Activated naive CD4-positive, alpha-beta T cell treated with anti-CD3 and anti-CD28 coated beads for 36 hours (primary cell): ENCODE measurements around the gene CIROP. TPM values are rescaled to one million over a fixed set of nuclear protein-coding genes. Genes with fewer than 3 reads are reported as not detected.

Experiments used
- CTCF ChIA-PET: fragments of 350-600 bp; sonication (Branson Sonifier 250); formaldehyde crosslinking; loops from one replicate; lab custom pipeline; 2021; ENCODE audit warnings: antibody characterized with exemption; lab: Charles Lee
- DNase-seq: peaks from one replicate; pipeline ENCODE4 v3.0.0-alpha.2; 2020
- H3K27ac Mint-ChIP-seq: one replicate; pipeline ENCODE4 v1.8.0; 2021; ENCODE audit warnings: mild to moderate bottlenecking, mixed read lengths
- H3K27me3 Mint-ChIP-seq: one replicate; pipeline ENCODE4 v1.8.0; 2021; ENCODE audit warnings: low read depth, mixed read lengths
- H3K36me3 Mint-ChIP-seq: one replicate; pipeline ENCODE4 v1.8.0; 2021; ENCODE audit warnings: low read depth, mixed read lengths
- H3K4me1 Mint-ChIP-seq: one replicate; pipeline ENCODE4 v1.8.0; 2021; ENCODE audit warnings: low read depth, mixed read lengths
- H3K4me3 Mint-ChIP-seq: one replicate; pipeline ENCODE4 v1.8.0; 2021; ENCODE audit warnings: mild to moderate bottlenecking, moderate library complexity, mixed read lengths
- H3K9me3 Mint-ChIP-seq: one replicate; pipeline ENCODE4 v1.8.0; 2021; ENCODE audit warnings: mixed read lengths
- intact Hi-C: fragments of 100-400 bp; cut with micrococcal nuclease; formaldehyde crosslinking; loops from one replicate; pipeline ENCODE4 v1.15.1; 2023
- total RNA-seq, 2 experiments: library from RNA; stranded (reverse); gene quantifications; one replicate each; pipeline ENCODE4 v1.2.3, GENCODE V29; 2021

The CIROP gene
- total RNA-seq, 2 experiments from 2014 or later, result not detected

GRCh38 chr14:23058654-23059504, 45.9 kb downstream of the CIROP start:
- no peak overlapping the region for H3K27ac Mint-ChIP-seq
- peaks cover 21% of the 10 kb centered on the region for H3K36me3 Mint-ChIP-seq

DNA sequence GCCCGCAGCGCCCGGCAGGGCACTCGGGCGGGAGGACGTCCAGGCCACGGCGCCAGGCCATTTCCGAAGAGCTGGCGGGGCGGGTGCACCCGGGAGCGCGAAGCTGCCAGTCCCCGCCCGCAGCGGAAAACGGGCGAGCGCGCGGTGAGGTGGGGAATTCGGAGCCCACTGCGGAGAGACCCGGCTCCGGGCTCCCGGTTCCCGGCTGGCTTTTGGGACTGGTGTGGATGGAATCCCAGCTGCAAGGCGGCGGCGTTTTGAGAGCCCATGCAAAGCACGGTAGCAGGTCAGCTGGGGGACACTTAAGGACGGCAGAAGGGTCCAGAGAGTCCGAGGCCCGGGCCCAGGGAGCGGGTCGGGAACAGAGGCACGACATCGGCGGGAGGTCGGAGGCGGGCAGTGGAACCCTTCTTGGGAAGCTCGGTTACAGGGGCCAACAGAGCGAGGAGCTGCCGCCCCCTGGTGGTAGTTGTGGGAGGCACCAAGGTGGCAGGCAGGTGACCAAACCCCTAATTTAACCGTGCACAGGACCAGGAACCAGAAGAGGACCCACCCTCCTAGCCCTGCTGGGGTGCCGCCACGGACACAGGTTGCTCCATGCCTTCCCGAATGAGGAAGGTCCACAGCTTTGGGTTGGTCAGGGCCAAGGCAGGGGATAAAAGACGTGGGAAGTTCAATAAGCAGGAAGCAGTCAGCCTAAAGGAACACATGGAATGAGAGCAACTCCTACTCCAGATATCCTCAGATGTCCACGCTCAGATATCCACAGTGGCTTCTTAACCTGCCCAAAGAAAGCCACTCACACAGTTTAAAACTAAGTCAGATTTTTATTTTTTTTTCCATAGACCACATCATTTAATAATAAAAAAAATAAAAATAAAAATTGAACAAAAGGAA, 46.8 kb downstream of the CIROP start:
- CTCF ChIA-PET, result interaction anchor here (0.5 to 21.5 kb wide), 35 partner anchors 11 to 403 kb away, joined by 3 to 713 read pairs (median 5); partner anchors contain the start of genes ACIN1, AJUBA, C14orf119 and HAUS4
- Mint-ChIP-seq H3K36me3 (peaks cover 17% of the 10 kb centered on the region), H3K4me3 (peak overlapping the region; percentile 80), H3K4me1 (peaks cover 16% of the 10 kb centered on the region), H3K9me3 (no peaks in the 10 kb centered on the region), H3K27ac (no peak overlapping the region), H3K27me3 (peaks cover 5% of the 10 kb centered on the region)
- intact Hi-C loops, result loop anchor here (1.0 to 5.0 kb wide), 8 partner anchors 23 to 501 kb away; no protein-coding TSS in a partner anchor
- DNase-seq, result peak; percentile 92

More at GRCh38 chr14:23058654-23059504, 45.9 kb downstream of the CIROP start:
- H3K9me3 Mint-ChIP-seq, result no peaks in the 10 kb centered on the region
- H3K4me1 Mint-ChIP-seq, result peaks cover 16% of the 10 kb centered on the region
- peaks cover 5% of the 10 kb centered on the region for H3K27me3 Mint-ChIP-seq
- DNase-seq, result no peak
- H3K4me3 Mint-ChIP-seq, result no peak overlapping the region
- CTCF ChIA-PET, result interaction anchor here (0.6 to 21.5 kb wide), 29 partner anchors 10 to 294 kb away, joined by 3 to 713 read pairs (median 7); partner anchors contain the start of genes ACIN1, AJUBA, C14orf119 and HAUS4
- intact Hi-C loops, result loop anchor here (1.0 to 5.0 kb wide), 5 partner anchors 65 to 502 kb away; no protein-coding TSS in a partner anchor

DNA sequence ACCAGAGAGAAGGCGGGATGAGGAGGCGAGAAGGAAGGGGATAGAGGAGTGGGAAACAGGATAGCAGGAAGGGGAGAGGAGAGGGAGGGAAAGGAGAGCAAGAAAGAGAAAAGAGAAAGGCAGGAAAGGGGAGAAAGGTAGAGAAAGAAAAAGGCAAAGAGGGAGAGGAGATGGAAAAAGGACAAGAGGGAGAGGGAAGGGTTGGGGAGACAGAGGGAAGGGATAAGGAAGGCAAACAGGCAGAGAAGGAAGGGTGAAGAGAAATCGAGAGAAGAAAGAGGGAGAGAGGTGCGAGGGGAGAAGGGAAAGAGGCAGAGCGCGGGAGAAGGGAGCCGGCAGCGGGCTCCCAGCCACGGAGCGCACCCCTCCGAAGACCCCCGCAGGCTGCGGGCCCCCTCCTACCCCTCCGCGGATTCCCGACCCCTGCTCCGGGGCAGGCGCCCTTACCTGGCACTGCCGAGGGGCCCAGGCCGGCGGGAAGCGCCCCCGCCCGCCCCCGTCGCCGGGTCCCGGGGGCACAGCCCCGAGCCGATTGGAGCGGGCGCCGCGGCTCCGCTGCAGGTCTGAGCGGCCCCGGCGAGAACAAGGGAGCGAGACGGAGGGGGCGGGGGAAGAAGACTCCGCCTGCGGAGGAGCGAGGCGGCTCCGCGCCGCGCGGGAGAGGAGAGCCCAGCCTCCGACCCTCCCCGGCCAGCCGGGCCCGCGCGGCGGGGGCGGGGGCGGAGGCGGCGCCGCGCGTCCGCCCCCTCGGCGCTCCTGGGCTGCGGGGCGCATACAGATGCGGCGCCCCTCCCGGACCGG, 47.6 kb downstream of the CIROP start, which contains the start of gene CDH24:
Gene CDH24, minus strand, starts transcription at position 565 of the 801 bp plus-strand sequence. CDS start 1,787 bp downstream, outside the sequence.
- Mint-ChIP-seq H3K4me1 (peaks cover 16% of the 10 kb centered on the region), H3K27ac (no peak within 1 kb of the TSS), H3K27me3 (peaks cover 5% of the 10 kb centered on the region), H3K4me3 (peak within 1 kb of the TSS; percentile 80), H3K9me3 (no peaks in the 10 kb centered on the region), H3K36me3 (peaks cover 13% of the 10 kb centered on the region)
- CTCF ChIA-PET, result interaction anchor here (0.5 to 21.5 kb wide), 35 partner anchors 11 to 404 kb away, joined by 3 to 713 read pairs (median 6); partner anchors contain the start of genes ACIN1, AJUBA, C14orf119 and HAUS4
- peak; percentile 70 for DNase-seq
- intact Hi-C loops, result loop anchor here (1.0 to 5.0 kb wide), 4 partner anchors 22 to 500 kb away; no protein-coding TSS in a partner anchor

DNA sequence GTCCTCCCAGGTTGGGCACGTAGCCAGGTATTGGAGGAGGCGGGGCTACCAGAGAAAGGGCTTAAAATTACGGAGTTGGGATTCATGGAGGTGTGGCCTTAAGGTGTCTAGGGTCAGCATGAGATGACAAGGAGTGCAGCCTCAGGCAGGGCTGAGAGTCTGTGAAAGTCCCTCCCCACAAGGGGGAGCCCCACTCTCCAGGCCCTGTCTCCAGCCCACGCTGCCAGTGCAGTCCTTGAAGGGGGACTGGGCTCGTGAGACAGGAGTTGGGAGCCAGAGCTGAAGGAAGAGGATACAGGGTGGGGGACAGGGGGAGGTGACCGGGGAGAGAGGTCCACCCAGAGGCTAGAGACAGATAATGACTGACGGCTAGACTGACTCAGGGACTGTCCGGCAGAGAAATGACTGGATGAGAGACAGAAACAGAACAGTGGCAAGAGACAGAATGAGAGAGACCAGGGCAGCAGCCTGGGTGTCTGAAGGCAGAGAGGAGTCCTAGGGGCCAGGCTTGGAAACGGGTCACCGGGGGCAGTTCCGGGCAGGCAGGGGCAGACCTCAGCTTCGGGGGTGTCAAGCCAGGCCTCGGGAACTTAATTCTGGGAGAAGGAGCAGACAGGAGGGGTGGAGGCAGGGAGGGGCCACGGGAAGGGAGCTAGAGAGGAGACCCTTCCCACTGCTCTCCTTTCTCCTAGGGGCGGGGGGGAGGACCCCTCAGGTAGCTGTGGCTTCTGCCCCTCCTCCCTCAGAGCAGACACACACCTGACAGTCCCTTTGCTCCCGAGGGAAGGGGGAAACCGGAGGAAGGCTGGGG, 48.4 kb downstream of the CIROP start:
- intact Hi-C loops, result loop anchor here (2.0 to 5.0 kb wide), 2 partner anchors 234 to 499 kb away; no protein-coding TSS in a partner anchor
- H3K27ac Mint-ChIP-seq, result no peak overlapping the region
- H3K4me3 Mint-ChIP-seq, result peak overlapping the region; percentile 74
- H3K9me3 Mint-ChIP-seq, result no peaks in the 10 kb centered on the region
- CTCF ChIA-PET, result interaction anchor here (0.5 to 21.5 kb wide), 20 partner anchors 9 to 131 kb away, joined by 3 to 713 read pairs (median 6); partner anchors contain the start of genes ACIN1, AJUBA, C14orf119 and HAUS4
- peaks cover 5% of the 10 kb centered on the region for H3K27me3 Mint-ChIP-seq
- peaks cover 11% of the 10 kb centered on the region for H3K36me3 Mint-ChIP-seq
- peaks cover 16% of the 10 kb centered on the region for H3K4me1 Mint-ChIP-seq
- DNase-seq, result peak; percentile 63

- Mint-ChIP-seq H3K9me3 (no peaks in the 10 kb centered on the region), H3K27ac (no peak overlapping the region), H3K27me3 (peaks cover 5% of the 10 kb centered on the region), H3K4me3 (no peak overlapping the region), H3K36me3 (peaks cover 5% of the 10 kb centered on the region), H3K4me1 (peaks cover 16% of the 10 kb centered on the region)
- intact Hi-C loops, result loop anchor here (2.0 to 5.0 kb wide), 2 partner anchors 233 to 498 kb away; no protein-coding TSS in a partner anchor
- no peak for DNase-seq
- CTCF ChIA-PET, result interaction anchor here (0.8 to 21.5 kb wide), 16 partner anchors 10 to 126 kb away, joined by 3 to 713 read pairs (median 4); partner anchors contain the start of genes AJUBA, HAUS4 and PRMT5
These were observed 49.1 kb downstream of the CIROP start for GRCh38 chr14:23055621-23056144.

DNA sequence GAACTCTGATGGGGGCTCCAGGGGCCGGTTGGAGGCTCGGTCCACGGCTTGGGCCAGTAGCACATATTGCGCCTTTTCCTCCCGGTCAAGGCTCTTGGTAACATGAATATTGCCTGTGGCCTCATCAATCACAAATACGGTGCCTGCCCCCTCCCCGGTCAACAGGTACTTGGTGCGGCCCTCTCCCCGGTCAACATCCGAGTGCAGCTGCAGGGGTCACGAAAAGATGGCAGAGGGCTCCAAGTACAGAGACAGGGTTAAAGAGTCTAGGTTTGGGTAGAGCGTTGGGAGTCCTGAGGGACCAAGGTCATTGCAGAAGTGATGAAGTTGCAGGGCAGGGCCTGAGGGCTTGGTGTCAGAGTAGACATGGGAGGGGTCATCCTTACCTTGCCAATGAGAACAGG, 49.6 kb downstream of the CIROP start:
- intact Hi-C loops, result loop anchor here (5.0 kb wide), 1 partner anchor 498 kb away; no protein-coding TSS in a partner anchor
- H3K27ac Mint-ChIP-seq, result no peak overlapping the region
- peaks cover 16% of the 10 kb centered on the region for H3K4me1 Mint-ChIP-seq
- peaks cover 5% of the 10 kb centered on the region for H3K27me3 Mint-ChIP-seq
- no peaks in the 10 kb centered on the region for H3K9me3 Mint-ChIP-seq
- CTCF ChIA-PET, result interaction anchor here (0.6 to 21.5 kb wide), 21 partner anchors 11 to 126 kb away, joined by 3 to 713 read pairs (median 4); partner anchors contain the start of genes AJUBA, HAUS4, PRMT5 and PSMB11
- DNase-seq, result no peak
- peaks cover 5% of the 10 kb centered on the region for H3K36me3 Mint-ChIP-seq
- H3K4me3 Mint-ChIP-seq, result no peak overlapping the region

DNA sequence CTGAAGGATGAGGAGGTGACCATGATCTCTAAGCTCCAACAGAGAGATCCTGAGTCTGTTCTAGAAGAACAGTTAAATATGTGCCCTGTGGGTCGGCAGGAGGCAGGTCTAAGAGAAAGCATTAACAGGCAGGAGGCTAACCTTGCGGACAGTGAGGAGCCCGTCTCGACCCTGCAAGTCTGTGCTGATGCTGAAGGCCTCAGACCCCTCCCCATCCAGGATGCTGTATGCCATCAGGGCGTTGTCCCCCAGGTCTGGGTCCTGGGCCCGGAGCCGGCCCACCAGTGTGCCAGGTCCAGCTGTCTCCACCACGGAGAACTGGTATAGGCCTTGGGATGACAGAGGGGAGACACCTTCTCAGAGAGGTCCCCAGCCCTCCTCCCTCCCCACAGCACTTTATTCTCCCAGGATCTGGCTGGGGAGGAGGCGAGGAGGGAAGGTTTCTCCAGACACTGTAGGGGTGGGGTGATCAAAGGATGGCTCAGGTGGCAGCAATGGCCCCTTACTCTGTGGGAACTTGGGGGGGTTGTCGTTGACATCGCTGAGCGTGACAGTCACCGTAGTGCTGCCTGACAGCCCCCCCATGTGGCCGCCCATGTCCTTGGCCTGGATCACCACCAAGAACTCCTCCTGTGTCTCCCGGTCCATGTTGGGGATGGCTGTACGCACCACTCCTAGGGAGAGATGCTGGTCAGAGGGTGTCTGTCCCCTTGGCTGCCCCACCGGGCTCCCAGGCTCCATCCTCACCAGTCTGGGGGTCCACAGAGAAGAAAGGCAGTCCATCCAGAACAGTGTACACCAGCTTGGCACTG, 50.6 kb downstream of the CIROP start:
- CTCF ChIA-PET, result interaction anchor here (0.7 to 21.5 kb wide), 11 partner anchors 12 to 125 kb away, joined by 3 to 713 read pairs (median 5); partner anchors contain the start of genes AJUBA, PRMT5 and PSMB11
- no peak overlapping the region for H3K4me3 Mint-ChIP-seq
- no peaks in the 10 kb centered on the region for H3K9me3 Mint-ChIP-seq
- H3K4me1 Mint-ChIP-seq, result peaks cover 16% of the 10 kb centered on the region
- peaks cover 3% of the 10 kb centered on the region for H3K36me3 Mint-ChIP-seq
- H3K27me3 Mint-ChIP-seq, result peaks cover 5% of the 10 kb centered on the region
- DNase-seq, result peak; percentile 69
- intact Hi-C loops, result no loop called here
- H3K27ac Mint-ChIP-seq, result no peak overlapping the region

DNA sequence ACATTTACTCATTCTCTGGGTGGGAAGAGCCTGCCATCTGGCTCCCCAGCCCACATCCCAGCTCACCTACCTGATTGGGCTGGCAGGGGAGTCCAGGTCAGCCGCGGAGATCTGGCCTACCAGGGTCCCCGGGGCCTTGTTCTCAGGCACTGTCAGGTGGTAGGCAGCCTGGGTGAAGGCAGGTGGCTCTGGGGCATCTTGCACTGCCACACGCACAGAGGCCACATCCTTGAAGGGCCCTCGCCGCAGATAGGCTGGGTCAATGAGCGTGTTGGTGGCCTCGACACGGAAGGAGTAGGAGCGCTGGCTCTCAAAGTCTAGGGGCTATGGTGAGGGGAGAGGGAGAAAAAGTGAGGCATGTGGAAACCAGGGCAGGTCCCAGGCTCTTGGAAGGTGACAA, 51.4 kb downstream of the CIROP start:
- H3K36me3 Mint-ChIP-seq, result peaks cover 3% of the 10 kb centered on the region
- intact Hi-C loops, result no loop called here
- peaks cover 16% of the 10 kb centered on the region for H3K4me1 Mint-ChIP-seq
- no peak overlapping the region for H3K27ac Mint-ChIP-seq
- no peaks in the 10 kb centered on the region for H3K9me3 Mint-ChIP-seq
- no peak overlapping the region for H3K4me3 Mint-ChIP-seq
- DNase-seq, result no peak
- H3K27me3 Mint-ChIP-seq, result peaks cover 5% of the 10 kb centered on the region
- CTCF ChIA-PET, result interaction anchor here (0.9 to 21.5 kb wide), 5 partner anchors 13 to 79 kb away, joined by 3 to 713 read pairs (median 5); partner anchors contain the start of gene AJUBA

- Mint-ChIP-seq H3K27ac (no peak overlapping the region), H3K36me3 (no peaks in the 10 kb centered on the region), H3K27me3 (peaks cover 5% of the 10 kb centered on the region), H3K9me3 (no peaks in the 10 kb centered on the region), H3K4me1 (peaks cover 12% of the 10 kb centered on the region), H3K4me3 (no peak overlapping the region)
- CTCF ChIA-PET, result interaction anchor here (0.9 to 21.5 kb wide), 4 partner anchors 16 to 78 kb away, joined by 4 to 713 read pairs (median 68); partner anchors contain the start of gene AJUBA
- no peak for DNase-seq
- intact Hi-C loops, result no loop called here
These were observed 52.1 kb downstream of the CIROP start for GRCh38 chr14:23052671-23053070.
